Motor neuron (in vitro differentiated cells): ENCODE results near the gene LSM14B. TPM values are rescaled to one million over a fixed set of nuclear protein-coding genes. Genes with fewer than 3 reads are reported as not detected.

Experiments
- ATAC-seq, 8 experiments: fragments of 200-7000 bp; cut with Tn5 transposase; replicated peaks in 6 of 8; 2 replicates each; pipeline ENCODE4 v1.8.0; 2021; ENCODE audit warnings: mild to moderate bottlenecking in 8 of 8, moderate library complexity in 8 of 8
- H3K27ac ChIP-seq, 2 donors: fragments of 250-450 bp; sonication (Bioruptor Pico); 2 replicates each; pipeline ENCODE4 v1.9.0; 2021; ENCODE audit warnings: antibody characterized with exemption in 2 of 2, mild to moderate bottlenecking in 2 of 2, moderate library complexity in 1 of 2
- H3K4me1 ChIP-seq, 2 donors: fragments of 250-450 bp; sonication (Bioruptor Pico); replicated peaks in 1 of 2; 2 replicates each; pipeline ENCODE4 v1.6.1; 2021; ENCODE audit warnings: antibody characterized with exemption in 2 of 2, mild to moderate bottlenecking in 2 of 2, moderate library complexity in 1 of 2
- H3K4me3 ChIP-seq, 5 donors: fragments of 250-450 bp; sonication (Bioruptor Pico); 2 replicates each; pipeline ENCODE4 v1.9.0; 2021; ENCODE audit warnings: antibody characterized with exemption in 5 of 5, mild to moderate bottlenecking in 5 of 5, moderate library complexity in 4 of 5
- WGBS, 10 experiments: fragments of 450-650 bp; shearing (Covaris generic); methylation state at CpG; one replicate each; pipeline ENCODE4 v1.0.0; 2022; 5-methylcytosine and 5-hydroxymethylcytosine counted together
- in situ Hi-C, 9 experiments: fragments of 400-800 bp; cut with MboI; loops; one replicate each; pipeline ENCODE4 v1.15.0; 2021; ENCODE audit warnings: low sequenced_read_pairs in 9 of 9, low pct_unique_long_range_greater_than_20kb in 2 of 9; ENCODE audit not compliant: unreplicated experiment in 9 of 9
- total RNA-seq, 8 experiments: library from RNA; unstranded; fragments of 300-600 nt; gene quantifications; 2 replicates each; pipeline versions ENCODE4 v1.2.3 to v1.2.4, GENCODE V29; 2022

The LSM14B gene
- total RNA-seq, 8 experiments from 2014 or later: 27.2 to 79.3 (median 55.4) TPM

DNA sequence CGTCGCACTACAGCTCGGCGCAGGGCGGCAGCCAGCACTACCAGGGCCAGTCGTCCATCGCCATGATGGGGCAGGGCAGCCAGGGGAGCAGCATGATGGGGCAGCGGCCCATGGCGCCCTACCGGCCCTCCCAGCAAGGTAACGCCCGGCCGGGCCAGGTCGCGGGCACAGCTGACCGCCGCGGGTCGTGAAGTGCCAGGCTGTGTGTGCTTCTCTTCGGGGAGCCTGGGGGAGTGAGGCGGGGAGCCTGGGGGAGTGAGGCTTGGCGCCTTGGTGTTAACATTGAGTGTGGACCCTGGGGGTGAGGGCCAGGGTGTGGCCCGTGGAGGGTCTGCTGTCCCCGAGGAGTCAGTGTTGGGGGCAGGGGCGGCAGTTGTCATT, 41.2 kb downstream of the LSM14B start:
- Histone ChIP-seq H3K4me3 (no peak overlapping the region), H3K27ac (no peak overlapping the region), H3K4me1 (no peaks in the 10 kb centered on the region)
- no peak for ATAC-seq
- 67% methylated on average over 1 of the region's 25 CpGs; no CpG with 5 or more reads in 9 of the 10 experiments for WGBS, 10 experiments
- in situ Hi-C loops: no loop called here

DNA sequence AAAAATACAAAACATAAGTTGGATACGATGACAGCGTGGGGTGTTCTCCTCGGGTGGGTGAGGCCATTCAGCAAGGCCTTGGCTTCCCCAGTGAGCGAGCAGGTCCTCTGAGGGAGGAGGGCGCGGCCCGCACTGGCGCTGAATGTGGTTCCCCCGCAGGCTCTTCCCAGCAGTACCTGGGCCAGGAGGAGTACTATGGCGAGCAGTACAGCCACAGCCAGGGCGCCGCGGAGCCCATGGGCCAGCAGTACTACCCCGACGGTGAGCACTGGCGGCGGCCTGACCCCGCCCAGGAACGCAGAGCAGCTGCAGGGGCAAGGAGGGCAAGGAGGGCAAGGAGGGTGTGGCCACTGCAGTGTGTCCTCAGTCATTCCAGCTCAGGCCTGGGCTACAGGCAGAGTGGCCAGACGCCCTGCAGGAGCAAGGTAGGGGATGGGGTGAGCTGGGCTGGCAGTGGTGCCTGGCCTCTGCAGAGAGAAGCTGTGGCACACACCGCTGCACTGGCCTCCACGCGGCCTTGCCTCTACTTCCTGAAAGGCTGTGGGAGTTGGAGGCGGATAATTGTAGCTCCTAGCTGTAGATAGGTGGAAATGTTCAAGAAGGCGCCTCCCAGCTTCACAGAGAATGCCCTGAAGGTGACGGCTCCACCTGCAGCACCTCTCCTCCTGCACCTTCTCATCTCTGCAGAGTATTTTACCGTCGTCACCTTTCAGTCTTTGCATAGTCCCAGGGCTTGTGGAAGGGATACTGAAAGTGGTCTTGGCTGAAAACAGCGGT, 41.9 kb downstream of the LSM14B start:
- in situ Hi-C loops: no loop called here
- Histone ChIP-seq H3K4me3 (no peak overlapping the region), H3K27ac (no peak overlapping the region), H3K4me1 (no peaks in the 10 kb centered on the region)
- WGBS, 10 experiments: 93 to 100% (median 99%) methylated on average over 1 to 11 of the region's 29 CpGs; no CpG with 5 or more reads in 6 of the 10 experiments
- no peak for ATAC-seq

DNA sequence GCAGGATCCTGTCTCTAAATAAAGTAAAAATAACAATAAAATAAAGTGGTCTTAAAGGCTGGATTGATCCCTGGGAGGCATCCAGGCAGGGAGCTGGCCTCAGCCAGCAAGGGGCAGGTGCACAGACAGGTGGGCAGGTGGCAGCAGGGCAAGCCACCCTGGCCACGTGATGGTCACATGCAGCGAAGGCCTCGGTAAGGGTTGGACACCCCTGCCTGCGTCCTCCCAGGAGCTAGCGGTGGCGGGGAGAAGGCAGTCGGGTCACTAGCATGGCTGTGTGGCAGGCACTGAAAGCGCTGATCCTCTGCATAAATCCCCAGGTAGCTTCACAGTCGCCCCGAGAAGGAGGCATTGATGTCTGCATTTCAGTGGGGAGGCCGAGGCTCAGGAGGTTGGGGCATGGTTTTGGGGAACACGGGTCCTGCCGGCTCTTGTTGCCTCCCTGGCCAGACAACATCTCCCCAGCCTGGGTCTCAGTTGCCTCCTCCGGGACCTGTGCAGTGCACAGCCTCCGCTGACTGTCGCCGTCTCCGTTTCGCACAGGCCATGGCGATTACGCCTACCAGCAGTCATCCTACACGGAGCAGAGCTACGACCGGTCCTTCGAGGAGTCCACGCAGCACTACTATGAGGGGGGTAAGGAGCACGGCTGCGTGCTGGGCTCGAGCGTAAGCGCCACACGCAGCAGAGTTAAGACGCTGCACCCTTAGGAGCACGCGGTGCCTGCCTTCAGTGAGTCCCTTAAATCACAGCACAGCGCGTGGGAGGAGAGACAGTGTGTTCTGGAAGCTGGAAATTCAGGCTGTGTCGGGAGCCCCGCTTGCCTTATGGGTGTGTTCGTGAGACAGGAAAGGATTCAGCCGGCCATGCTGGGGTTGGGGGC, 42.8 kb downstream of the LSM14B start:
- 80 to 100% (median 96%) methylated on average over 1 to 15 of the region's 41 CpGs; no CpG with 5 or more reads in 2 of the 10 experiments for WGBS, 10 experiments
- H3K4me3 ChIP-seq: no peak overlapping the region
- ATAC-seq: peak in 1 of 8 experiments; percentile 3
- H3K4me1 ChIP-seq: no peaks in the 10 kb centered on the region
- H3K27ac ChIP-seq: no peak overlapping the region
- in situ Hi-C loops: no loop called here

DNA sequence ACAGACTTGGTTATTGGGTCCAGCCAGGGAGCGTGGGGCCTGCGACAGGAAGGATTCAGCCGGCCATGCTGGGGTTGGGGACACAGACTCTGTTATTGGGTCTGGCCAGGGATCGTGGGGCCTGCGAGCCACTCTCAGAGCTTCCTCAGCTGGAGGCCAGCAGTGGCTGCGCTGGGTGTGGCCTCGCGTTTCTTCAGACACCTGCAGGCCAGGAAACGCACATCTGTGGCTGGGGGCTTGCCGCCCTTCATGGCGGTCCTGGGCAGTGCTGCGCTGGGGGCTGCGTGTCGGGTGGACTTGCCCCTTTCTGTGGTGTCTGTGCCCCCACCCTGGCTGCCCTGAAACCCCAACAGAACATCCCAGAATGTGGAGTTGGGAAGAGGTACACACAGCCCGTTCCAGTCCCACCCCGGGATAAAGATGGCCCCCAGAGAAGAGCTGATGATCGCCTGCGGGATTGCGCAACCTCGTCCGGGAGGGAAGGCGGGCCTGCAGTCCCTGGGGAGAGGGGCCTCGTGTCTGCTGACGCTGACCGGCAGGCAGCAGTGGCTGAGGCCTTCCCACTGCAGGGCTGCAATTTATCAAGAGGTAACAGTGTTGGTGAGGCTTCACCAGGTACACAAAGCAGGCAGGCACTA, 43.6 kb downstream of the LSM14B start:
- ATAC-seq: peak in 5 of 8 experiments; percentile 51 to 85 (median 64)
- no peak overlapping the region for H3K4me3 ChIP-seq
- in situ Hi-C loops: no loop called here
- H3K4me1 ChIP-seq: no peaks in the 10 kb centered on the region
- peak overlapping the region in 1 of 2 donors; percentile 54 for H3K27ac ChIP-seq
- WGBS, 10 experiments: 72 to 100% (median 94%) methylated on average over 1 to 17 of the region's 25 CpGs; no CpG with 5 or more reads in 4 of the 10 experiments

DNA sequence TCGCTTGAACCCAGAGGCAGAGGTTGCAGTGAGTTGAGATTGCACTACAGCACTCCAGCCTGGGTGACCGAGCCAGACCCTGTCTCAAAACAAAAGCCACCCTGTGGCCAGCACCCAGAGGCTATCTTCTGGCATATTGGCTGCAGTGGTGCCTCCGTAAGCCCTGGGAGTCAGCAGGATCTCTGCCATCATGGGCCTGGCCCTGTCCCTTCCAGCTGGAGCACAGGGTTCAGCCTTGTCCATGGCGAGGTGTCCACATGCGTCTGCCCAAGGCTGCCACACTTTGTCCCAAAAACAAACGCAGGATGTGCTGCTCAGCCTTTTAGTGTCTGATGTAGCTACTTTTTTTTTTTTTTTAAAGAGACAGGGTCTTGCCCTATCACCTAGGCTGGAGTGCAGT, 45.2 kb downstream of the LSM14B start:
- in situ Hi-C loops: no loop called here
- no peak for ATAC-seq
- H3K4me1 ChIP-seq: no peaks in the 10 kb centered on the region
- H3K27ac ChIP-seq: no peak overlapping the region
- WGBS, 10 experiments: 40 to 100% (median 93%) methylated on average over 1 to 4 of the region's 6 CpGs; no CpG with 5 or more reads in 4 of the 10 experiments
- H3K4me3 ChIP-seq: no peak overlapping the region

DNA sequence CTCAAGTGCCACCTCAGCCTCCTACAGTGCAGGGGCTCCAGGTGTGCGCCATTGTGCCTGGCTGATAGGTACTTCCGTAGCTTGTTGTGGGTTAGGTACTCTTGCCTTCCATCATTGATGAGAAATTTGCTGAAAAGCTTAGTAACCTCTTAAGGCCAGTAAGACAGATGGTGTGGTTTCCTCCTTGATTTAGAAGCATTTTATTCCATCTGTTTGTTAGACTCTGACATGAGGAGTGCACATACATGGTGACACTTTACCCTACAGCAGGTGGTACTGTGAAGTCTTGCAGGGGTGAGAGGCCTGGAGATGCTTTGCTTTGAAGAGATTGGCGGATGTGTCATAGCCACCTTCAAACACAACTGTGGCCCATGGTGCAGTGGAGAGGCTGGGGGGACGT, 45.8 kb downstream of the LSM14B start:
- Histone ChIP-seq H3K27ac (no peak overlapping the region), H3K4me3 (no peak overlapping the region), H3K4me1 (no peaks in the 10 kb centered on the region)
- 60 to 100% (median 94%) methylated on average over 1 to 4 of the region's 4 CpGs; no CpG with 5 or more reads in 4 of the 10 experiments for WGBS, 10 experiments
- no peak for ATAC-seq
- in situ Hi-C loops: no loop called here

DNA sequence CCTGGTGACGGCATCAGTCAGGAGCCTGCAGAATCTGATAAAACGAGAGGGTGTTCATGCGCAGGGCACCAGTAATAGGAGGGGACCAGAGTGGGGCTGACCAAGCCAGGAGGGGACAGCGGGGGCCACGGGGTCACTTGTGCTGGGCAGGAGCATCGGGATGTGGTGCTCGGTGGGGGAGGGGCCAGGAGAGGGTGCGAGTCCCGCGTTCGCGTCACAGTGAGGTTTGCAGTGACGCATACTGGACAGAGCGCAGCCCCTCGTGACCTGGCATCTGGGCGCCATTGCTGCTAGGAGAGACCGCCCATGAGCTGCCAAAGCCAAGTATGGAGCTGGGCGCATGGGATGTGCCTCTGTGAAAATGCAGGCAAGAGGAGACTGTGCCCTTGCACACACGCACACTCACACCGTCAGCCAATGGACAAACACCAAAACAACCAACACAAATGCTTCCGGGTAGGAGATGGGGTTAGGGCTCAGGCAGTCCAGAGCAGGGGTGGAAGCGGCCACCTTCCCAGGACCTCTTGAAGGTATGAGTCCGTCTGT, 46.7 kb downstream of the LSM14B start:
- no peak for ATAC-seq
- H3K4me3 ChIP-seq: no peak overlapping the region
- WGBS, 10 experiments: 76 to 100% (median 100%) methylated on average over 1 to 4 of the region's 23 CpGs; no CpG with 5 or more reads in 5 of the 10 experiments
- in situ Hi-C loops: no loop called here
- H3K27ac ChIP-seq: no peak overlapping the region
- H3K4me1 ChIP-seq: no peaks in the 10 kb centered on the region

DNA sequence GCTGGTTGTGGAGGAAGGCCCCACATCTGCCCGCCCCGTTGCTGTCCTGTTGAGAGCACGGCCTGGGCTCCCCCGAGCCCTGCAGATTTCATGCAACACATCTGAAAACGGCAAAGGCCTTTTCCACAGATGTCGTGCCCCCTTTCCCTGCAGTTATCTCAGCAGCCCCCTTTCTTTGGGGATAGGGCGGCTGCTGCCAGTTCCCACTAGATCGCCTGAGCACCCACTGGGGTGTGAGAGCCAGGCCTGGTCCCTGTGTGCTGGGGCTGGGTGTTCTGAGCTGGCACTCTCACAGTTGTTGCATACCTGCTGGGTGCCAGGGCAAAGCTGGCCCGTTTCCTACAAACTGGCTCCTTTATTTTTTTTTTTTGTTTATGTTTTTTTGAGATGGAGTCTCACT, 48.3 kb downstream of the LSM14B start:
- no peak overlapping the region for H3K27ac ChIP-seq
- in situ Hi-C loops: no loop called here
- 72 to 100% (median 89%) methylated on average over 1 to 4 of the region's 9 CpGs; no CpG with 5 or more reads in 6 of the 10 experiments for WGBS, 10 experiments
- H3K4me1 ChIP-seq: no peaks in the 10 kb centered on the region
- no peak for ATAC-seq
- H3K4me3 ChIP-seq: no peak overlapping the region

DNA sequence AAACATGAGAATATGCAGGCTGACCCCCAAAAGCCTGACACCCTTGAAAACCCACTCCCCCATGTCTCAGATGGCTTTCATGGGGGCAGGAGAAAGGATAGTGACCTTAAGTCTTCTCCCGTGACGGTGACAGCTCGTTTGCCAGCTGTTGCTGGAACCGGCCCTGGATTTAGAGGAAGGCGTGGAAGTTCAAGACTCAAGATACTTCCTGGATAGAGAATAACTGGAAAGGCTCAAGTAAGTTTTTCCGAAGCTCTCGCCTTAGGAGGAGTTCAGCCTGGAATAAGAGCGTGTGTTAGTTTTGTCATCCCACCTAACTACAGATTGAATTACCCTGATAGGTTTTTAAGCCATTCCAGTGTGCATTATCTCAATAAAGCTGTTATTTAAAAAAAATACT, 49.0 kb downstream of the LSM14B start:
- in situ Hi-C loops: no loop called here
- 83 to 100% (median 93%) methylated on average over 1 to 8 of the region's 8 CpGs; no CpG with 5 or more reads in 4 of the 10 experiments for WGBS, 10 experiments
- Histone ChIP-seq H3K4me3 (no peak overlapping the region), H3K4me1 (no peaks in the 10 kb centered on the region), H3K27ac (no peak overlapping the region)
- no peak for ATAC-seq

DNA sequence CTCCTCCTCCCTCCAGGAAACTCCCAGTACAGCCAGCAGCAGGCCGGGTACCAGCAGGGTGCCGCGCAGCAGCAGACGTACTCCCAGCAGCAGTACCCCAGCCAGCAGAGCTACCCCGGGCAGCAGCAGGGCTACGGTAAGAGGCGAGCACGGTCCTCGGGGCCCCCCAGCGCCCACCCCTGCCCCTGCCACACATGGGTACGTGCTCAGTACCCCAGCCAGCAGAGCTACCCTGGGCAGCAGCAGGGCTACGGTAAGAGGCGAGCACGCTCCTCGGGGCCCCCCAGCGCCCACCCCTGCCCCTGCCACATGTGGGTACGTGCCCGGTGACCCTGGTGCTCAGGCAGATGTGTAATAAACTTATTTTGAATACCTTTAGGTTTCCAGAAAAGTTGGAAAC, 50.4 kb downstream of the LSM14B start:
- 100% methylated on average over 2 of the region's 18 CpGs; no CpG with 5 or more reads in 9 of the 10 experiments for WGBS, 10 experiments
- no peak overlapping the region for H3K27ac ChIP-seq
- H3K4me1 ChIP-seq: no peaks in the 10 kb centered on the region
- no peak overlapping the region for H3K4me3 ChIP-seq
- in situ Hi-C loops: no loop called here
- ATAC-seq: peak in 1 of 8 experiments; percentile 17

DNA sequence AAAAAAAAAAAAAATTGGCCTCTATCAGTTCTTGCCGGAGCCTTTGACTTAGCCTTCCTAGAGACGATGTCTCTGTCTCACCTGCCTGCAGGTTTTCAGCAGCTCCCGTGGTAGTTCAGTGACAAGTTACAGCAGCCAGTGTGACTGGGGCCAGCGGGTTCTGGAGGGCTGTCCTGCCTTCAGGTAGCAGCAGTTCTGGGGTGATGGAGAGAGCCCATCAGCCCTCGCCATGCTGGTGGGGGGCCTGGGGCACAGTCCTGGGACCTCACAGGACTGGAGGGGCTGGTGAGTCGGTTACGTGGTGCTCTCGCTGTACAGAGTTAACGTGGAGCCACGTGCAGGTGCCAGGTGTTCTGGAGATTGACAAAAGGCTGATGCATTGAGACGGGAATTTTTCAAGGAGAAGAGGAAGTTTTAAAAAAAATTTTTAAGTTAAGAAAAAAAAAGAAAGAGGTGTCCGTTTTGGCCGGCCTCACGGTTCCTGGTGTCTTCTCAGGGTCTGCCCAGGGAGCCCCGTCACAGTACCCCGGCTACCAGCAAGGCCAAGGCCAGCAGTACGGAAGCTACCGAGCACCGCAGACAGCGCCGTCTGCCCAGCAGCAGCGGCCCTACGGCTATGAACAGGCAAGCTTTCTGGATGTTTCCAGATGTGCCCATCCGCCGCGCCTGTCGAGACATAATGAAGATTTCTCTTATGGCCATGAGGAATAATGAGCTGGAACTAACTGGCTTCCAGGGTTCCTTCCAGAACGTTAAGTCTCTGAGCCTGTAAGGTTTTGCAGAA, 51.9 kb downstream of the LSM14B start:
- in situ Hi-C loops: no loop called here
- Histone ChIP-seq H3K4me1 (no peaks in the 10 kb centered on the region), H3K4me3 (no peak overlapping the region), H3K27ac (no peak overlapping the region)
- whole genome bisulfite sequencing, 10 experiments: 68 to 100% (median 92%) methylated on average over 2 to 16 of the region's 28 CpGs; no CpG with 5 or more reads in 1 of the 10 experiments
- peak in 1 of 8 experiments; percentile 12 for ATAC-seq
